ENCODE data around the gene DGKB.

DGKB gene

GRCh38 chr7:14868937-14869336 is 33.6 kb downstream of the DGKB start:
- H3K27ac ChIP-seq: no peak overlapping the region
- no peak for TF ChIP-seq CTCF (conservative IDR thresholded peaks at IDR 0.05)

- no peak for TF ChIP-seq CTCF (conservative IDR thresholded peaks at IDR 0.05)
- no peak overlapping the region for H3K27ac ChIP-seq
Measured at GRCh38 chr7:14861456-14861855, 41.1 kb downstream of the DGKB start.

DNA sequence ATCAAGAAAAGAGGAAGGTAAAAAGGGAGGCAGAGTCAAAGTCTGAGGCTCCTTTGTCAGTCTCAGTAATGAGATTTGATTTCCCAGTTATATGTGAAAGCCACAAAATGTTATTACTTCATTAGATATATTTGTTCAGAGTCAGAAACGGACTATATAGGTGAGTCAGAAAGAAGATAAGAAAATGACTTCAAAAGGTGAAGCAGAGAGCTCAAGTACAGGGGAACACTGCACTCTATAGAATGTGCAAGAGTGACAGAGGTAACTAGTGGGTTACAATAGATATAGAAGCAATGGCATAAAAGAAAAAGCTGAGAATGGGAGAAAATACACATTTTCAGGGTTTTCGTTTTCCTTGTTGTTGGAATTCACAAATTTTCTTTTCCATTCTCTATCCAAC is 43.3 kb downstream of the DGKB start:
- no peak for TF ChIP-seq CTCF (conservative IDR thresholded peaks at IDR 0.05)

GRCh38 chr7:14858866-14859265 is 43.7 kb downstream of the DGKB start:
- H3K27ac ChIP-seq: no peak overlapping the region
- no peak for TF ChIP-seq CTCF (conservative IDR thresholded peaks at IDR 0.05)

More for the DNA sequence above, 43.3 kb downstream of the DGKB start:
- H3K27ac ChIP-seq: no peak overlapping the region

DNA sequence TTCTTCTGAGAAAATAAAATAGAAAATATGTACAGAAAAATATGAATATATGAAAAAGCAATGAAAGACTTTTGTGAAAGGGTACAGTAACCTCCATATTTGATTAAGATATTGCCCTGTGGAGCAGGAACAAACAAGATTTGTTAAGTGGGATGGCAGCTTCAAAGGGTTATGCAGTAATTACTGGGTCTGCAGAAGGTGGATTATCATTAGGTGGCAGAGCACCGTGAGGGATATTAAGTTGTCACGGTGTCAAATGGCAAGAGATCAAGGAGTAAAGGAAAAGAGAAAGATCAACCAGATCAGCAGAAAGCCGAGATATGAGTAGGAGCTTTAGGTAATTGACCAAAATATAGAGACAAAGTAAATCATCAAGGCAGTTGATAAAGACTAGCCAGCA is 44.1 kb downstream of the DGKB start:
- H3K27ac ChIP-seq: no peak overlapping the region
- TF ChIP-seq CTCF (conservative IDR thresholded peaks at IDR 0.05): no peak

GRCh38 chr7:14855033-14855794 is 47.3 kb downstream of the DGKB start:
- TF ChIP-seq CTCF (conservative IDR thresholded peaks at IDR 0.05): no peak
- H3K27ac ChIP-seq: no peak overlapping the region

- TF ChIP-seq CTCF (conservative IDR thresholded peaks at IDR 0.05): no peak
Measured at GRCh38 chr7:14854471-14854870, 48.1 kb downstream of the DGKB start.

More at GRCh38 chr7:14854471-14854870, 48.1 kb downstream of the DGKB start:
- H3K27ac ChIP-seq: no peak overlapping the region

Measured in VCaP (cell line).